ENCODE data around the gene HOXA5. TPM values are rescaled to one million over a fixed set of nuclear protein-coding genes. Genes with fewer than 3 reads are reported as not detected.
A peak's percentile ranks its signal among the peaks of the same experiment; 100 is the strongest.

The HOXA5 gene
- total RNA-seq, 4 donors from 2014 or later = 3.6 to 8.2 (median 6.8) TPM

DNA sequence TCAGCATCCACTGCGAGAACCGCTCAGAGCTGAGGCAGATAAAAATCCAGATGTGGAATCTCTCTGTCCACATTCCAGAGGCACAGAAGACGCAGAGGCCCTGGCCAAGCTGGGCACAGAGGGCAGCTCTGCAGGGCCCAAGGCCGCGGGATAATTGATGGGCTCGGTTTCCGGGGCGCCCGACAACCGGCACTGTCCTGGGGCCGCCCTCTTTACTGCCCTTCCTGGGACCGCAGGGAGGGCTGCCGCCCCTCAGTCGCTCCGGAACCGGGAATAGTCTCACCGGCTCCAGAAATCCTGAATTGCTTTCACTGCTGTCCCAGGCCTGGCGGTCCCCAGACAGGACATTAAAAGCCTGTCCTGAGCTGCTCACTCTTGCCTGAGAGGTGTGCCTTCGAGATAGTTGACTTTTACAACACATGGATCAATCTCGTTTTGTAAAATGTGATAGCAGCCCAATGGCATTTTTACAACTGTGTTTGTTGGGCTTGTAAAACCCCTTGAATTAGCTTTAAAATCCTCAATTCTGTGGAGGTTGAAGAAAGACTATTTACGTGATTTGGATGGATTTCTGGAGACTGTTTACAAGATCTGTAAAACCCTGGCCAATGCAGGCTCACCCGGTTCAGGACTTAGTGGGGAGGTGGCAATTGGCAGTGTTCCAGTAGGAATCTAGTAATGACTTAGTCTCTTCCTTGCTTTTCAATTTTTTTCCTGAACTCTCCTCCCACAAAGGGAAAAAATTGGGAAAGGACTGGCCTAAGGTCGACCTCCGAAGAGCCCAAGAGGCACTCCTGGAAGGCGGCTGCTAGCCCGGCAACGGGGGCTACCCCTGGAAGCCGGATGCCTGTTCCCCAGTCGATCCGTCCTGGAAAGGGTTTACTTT is 5.5 kb upstream of the HOXA5 start:
- 63 to 68% methylated on average over 15 to 29 of the region's 30 CpGs for WGBS, 2 donors
- TF ChIP-seq POLR2A (IDR thresholded peaks at IDR 0.05) = no peak
- TF ChIP-seq, protein P1, sequence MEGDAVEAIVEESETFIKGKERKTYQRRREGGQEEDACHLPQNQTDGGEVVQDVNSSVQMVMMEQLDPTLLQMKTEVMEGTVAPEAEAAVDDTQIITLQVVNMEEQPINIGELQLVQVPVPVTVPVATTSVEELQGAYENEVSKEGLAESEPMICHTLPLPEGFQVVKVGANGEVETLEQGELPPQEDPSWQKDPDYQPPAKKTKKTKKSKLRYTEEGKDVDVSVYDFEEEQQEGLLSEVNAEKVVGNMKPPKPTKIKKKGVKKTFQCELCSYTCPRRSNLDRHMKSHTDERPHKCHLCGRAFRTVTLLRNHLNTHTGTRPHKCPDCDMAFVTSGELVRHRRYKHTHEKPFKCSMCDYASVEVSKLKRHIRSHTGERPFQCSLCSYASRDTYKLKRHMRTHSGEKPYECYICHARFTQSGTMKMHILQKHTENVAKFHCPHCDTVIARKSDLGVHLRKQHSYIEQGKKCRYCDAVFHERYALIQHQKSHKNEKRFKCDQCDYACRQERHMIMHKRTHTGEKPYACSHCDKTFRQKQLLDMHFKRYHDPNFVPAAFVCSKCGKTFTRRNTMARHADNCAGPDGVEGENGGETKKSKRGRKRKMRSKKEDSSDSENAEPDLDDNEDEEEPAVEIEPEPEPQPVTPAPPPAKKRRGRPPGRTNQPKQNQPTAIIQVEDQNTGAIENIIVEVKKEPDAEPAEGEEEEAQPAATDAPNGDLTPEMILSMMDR (IDR thresholded peaks at IDR 0.05) = no peak
- intact Hi-C loops (cut with DNase I) = no loop called here
- DNase-seq = no peak
- Histone ChIP-seq H3K27ac (peak overlapping the region in 2 of 4 donors; percentile 50 to 76), H3K4me1 (peaks cover 22 to 62% (median 23%) of the 10 kb centered on the region in 3 donors), H3K36me3 (no peaks in the 10 kb centered on the region), H3K4me3 (peak overlapping the region in 1 of 4 donors; percentile 66), H3K9me3 (no peaks in the 10 kb centered on the region), H3K27me3 (peaks cover 10 to 100% (median 32%) of the 10 kb centered on the region in 4 donors)

DNA sequence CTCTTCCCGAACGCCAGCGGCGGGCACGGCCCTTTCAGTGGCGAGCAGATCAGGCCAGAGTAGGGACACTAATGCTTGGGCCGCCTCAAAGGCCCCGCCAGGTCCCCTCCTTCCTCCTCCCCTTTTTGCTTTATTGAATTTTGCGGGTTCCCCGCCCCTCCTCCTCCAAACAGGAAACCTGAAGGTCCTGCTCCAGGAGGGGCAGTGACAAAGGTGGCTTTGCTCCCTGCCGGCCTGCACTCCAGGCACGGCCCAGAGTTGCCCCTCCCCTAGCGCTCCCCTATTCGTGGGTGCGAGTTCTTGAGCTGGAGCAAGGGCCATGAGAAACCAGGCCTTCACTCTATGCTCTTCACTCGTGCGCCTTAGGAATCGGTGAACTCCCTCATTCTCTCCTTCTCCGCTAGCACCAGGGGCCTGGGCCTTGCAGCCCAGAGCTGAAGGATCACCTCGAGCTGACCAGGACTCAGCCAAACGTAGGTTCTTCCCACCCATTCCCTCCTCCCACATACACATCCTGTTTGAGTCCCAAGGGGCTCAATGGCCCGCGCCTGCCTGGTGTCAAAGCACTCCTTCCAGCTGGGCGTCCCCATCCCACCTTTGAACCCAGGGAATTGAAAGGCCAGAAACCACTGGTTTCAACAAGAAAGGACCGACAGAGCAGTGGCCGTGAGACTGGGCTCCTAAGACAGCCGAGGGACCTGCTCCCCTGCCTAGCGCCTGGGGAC is 4.7 kb upstream of the HOXA5 start:
- Histone ChIP-seq H3K4me3 (peak overlapping the region; percentile 35 to 66 (median 50)), H3K4me1 (peaks cover 22 to 70% (median 23%) of the 10 kb centered on the region in 3 donors), H3K27ac (peak overlapping the region; percentile 19 to 76 (median 42)), H3K27me3 (peaks cover 10 to 100% (median 25%) of the 10 kb centered on the region in 4 donors), H3K36me3 (no peaks in the 10 kb centered on the region), H3K9me3 (no peaks in the 10 kb centered on the region)
- intact Hi-C loops (cut with DNase I) = no loop called here
- DNase-seq = no peak
- no peak for TF ChIP-seq POLR2A (IDR thresholded peaks at IDR 0.05)
- TF ChIP-seq, protein P1 (IDR thresholded peaks at IDR 0.05) = no peak
- WGBS, 2 donors = 29 to 67% methylated on average over 10 to 12 of the region's 28 CpGs

DNA sequence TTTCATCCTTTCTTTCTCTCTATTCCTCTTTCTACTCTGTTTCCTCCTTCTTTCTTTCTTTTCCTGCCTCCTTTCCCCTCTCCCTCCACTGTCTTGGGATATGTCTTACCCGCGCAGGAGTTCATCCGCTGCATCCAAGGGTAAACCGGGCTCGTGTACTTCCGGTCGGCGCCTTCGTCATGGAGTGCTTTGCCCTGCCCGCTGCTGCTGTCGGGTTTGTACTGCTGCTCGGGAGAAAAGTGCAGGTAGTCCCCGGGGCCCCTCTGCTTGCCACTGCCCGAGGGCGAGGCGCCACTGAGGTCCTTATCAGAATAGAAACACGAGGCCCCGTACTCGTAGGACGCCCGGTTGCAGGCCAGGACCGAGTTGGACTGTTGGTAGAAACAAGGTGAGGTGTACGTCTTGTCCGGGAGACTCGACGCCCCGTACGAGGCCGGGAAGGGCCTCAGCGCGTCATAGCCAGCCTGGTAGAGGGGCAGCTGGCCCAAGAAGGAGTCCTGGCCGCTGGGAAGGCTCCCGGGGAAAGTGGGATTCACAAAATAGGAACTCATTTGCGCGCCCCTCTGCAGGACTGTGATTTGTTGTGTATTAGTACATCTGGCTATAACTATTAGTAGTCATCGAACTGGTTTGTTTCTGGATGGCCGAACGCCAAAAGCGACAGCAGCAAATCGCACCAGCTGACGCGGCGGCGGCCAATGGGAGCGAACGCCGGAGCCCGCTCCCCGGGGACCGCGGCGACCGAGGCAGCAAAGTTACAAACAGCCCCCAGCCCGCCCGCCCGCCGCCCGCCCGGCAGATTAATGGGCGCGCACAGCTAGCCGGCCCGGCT is 3.9 kb upstream of the HOXA5 start, which contains the start of gene HOXA6:
Gene HOXA6, minus strand, starts transcription at position 576 of the 832 bp plus-strand sequence. Its CDS starts 25 bp downstream, at position 551.
- Histone ChIP-seq H3K9me3 (no peaks in the 10 kb centered on the region), H3K27me3 (peaks cover 4 to 100% (median 18%) of the 10 kb centered on the region in 4 donors), H3K27ac (peak within 1 kb of the TSS; percentile 19 to 76 (median 42)), H3K4me1 (peaks cover 22 to 72% (median 23%) of the 10 kb centered on the region in 3 donors), H3K4me3 (peak within 1 kb of the TSS; percentile 35 to 66 (median 50)), H3K36me3 (no peaks in the 10 kb centered on the region)
- WGBS, 2 donors = 51 to 53% methylated on average over 18 to 20 of the region's 63 CpGs
- DNase-seq = no peak
- TF ChIP-seq POLR2A (IDR thresholded peaks at IDR 0.05) = no peak
- TF ChIP-seq, protein P1 (IDR thresholded peaks at IDR 0.05) = no peak
- intact Hi-C loops (cut with DNase I) = no loop called here

DNA sequence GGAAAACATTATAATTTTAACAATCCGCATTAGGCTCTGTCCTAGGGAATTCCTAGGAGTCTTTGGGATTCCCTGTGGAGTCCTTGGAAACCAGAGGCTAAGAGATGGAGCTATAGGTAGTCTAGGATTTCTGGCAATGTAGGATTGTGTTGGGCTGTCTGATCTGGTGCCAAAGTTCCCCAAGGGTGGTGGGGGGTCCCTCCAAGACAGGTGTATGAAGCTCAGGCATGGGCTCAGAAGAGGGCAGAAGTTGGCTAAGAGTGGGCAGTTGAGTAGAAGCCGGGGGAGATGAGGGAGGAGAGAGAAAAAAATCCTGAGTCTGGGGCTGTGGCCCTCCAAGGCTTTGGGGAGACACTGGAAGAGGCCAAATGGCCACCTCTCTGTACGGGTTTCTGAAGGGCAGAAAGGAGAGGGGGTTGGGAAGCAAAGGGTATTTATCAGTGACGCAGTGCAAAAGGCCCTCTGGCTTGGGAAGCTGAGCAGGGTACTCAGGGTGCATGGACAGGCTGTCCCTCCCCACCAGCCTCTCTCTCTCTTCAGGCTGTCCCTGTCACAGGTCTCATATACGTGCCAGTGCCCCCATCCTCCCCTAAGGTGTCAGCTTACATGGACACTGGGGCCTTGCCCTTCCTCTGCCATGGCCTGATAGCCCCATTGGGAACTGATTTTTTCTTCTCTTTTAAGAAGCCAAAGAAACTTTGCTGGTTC is 3.2 kb upstream of the HOXA5 start:
- peaks cover 16 to 71% (median 20%) of the 10 kb centered on the region in 3 donors for H3K4me1 ChIP-seq
- H3K27me3 ChIP-seq = peaks cover 0 to 100% (median 13%) of the 10 kb centered on the region in 4 donors
- no peak for DNase-seq
- TF ChIP-seq POLR2A (IDR thresholded peaks at IDR 0.05) = no peak
- TF ChIP-seq, protein P1 (IDR thresholded peaks at IDR 0.05) = no peak
- H3K9me3 ChIP-seq = no peaks in the 10 kb centered on the region
- intact Hi-C loops (cut with DNase I) = no loop called here
- H3K4me3 ChIP-seq = no peak overlapping the region
- H3K36me3 ChIP-seq = no peaks in the 10 kb centered on the region
- WGBS, 2 donors = 80 to 84% methylated on average over 5 of the region's 5 CpGs
- no peak overlapping the region for H3K27ac ChIP-seq
